Eye (tissue), 1 donor: ENCODE data around the gene SPRY4.
A peak's percentile ranks its signal among the peaks of the same experiment; 100 is the strongest.
"Not testable (repeated sequence)": the region's sequence is repeated elsewhere in the genome, so short reads cannot be mapped to it uniquely, and the experiment has no call there.

ENCODE experiments used
- DNase-seq: peaks from one replicate; pipeline ENCODE4 v3.0.0-alpha.2; 2015

Gene SPRY4

DNA sequence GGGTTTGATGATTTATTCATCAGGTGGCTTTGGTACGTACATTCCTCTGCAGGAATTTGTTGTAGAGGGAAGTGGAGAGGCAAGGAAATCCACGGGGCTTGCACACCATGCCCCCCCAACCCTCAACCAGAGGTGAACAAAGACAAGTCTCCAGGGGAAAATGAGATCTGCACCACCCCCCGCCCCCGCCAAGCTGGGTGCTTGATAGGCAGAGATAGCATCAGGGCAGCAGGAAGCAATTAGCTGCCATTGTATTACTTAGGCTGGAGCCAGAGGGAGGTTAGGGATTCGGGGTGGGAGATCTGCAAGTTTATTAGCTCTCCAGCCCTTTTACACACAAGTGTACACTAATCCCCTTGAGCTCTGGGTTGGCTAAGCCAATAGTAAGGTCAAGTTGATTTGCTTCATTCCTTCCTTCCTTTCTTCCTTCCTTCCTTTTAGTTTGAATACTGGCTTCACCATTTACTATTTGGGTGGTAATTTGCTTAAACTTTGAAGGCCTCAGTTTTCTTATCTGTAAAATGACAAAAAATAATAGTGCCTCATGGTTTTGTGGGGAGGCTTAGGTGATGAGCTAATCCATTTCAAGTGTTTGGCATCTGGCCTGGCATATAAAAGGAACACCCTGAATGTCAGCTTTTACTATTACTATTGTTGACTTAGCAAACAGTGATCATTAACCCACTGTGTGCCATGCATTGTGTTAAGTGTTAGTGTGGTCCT, 34.1 kb downstream of the SPRY4 start:
- DNase-seq, result peak; percentile 47

DNA sequence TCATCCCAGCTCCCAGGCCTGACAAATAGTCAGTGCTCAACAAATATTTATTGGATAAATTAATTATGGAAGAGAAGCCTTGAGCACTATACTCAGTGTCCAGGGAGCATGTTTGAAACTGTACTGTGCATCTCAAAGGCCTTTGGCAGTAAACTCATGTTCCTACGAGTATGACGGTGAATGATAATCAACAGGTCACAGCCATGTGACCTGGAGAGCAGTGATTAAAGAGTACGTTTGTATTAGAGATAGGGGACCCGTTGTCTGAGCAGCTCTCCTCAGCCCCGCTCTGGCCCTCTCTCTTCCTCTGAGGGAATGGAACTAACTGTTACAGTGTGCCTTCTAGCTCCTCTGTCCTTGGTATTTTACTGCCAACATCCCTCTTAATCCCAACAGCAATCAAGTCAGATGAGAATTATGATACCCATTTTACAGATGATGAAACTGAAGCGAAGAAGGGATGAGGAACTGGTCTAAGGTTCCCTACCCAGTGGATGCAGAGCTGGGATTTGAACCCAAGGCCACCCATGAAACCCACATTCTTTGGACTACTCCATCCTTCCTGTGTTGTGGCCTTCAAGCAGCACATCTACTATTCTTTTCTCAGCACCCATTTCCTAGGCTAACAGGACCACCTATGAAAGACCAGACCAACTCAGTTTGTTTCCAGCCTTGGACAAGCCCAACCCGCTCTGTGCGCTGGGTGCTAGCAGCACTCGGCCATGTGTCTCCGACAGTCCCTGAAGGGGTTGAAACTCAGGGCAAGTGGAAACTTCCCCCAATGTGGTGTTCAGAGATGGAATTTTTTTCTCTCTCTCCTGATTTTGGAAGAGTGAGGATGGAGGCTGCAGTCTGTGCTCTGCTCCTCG, 34.9 kb downstream of the SPRY4 start:
- peak; percentile 38 for DNase-seq

DNA sequence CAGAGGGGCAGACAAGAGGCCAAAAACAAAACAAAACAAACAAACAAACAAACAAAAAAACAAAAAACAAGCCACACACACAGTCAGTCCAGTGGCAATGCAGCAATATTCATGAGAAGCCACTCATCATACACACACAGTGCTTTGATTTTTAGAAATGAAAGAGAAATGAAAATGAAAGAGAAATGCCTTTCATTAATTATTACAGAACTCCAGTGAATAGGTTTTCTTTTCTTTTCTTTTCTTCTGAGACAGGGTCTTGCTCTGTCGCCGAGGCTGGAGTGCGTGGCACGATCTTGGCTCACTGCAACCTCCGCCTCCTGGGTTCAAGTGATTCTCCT, 36.9 kb downstream of the SPRY4 start:
- DNase-seq, result no peak

DNA sequence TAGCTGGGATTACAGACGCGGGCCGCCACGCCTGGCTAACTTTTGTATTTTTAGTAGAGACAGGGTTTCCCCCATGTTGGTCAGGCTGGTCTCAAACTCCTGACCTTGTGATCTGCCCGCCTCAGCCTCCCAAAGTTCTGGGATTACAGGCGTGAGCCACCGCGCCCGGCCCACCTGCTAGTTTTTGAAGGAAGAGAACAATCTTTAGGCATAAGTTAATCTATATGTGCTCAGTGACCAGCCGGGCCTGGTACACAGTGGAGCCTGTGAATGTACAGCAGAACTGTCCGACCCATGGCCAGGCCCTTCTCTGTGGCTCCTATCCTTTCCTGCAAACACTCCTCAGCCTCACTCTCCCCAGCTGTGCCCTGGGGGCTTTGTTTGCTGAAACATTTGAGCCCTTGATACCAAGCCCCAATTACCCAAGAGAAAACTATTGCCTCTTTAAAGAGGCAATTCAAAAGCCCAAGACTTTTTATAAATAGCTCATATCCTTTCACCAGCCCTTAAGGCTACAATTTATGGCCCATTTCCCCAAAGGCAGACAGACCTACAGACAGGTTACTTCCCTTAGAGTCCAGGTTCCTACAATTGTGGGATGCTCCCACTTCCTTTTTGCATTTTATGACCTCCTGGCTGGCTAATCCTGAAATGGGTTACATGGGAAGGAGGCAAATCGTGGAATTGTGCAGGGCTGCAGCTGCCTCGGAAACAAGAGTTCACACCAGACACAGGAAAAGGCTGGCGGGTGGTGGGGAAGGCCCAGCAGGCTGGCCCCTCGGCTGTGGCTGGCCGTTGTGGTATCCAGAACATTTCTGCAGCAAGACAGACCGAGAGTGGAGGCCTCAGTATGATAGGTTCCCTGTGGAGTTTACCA, 37.5 kb downstream of the SPRY4 start:
- no peak for DNase-seq

DNA sequence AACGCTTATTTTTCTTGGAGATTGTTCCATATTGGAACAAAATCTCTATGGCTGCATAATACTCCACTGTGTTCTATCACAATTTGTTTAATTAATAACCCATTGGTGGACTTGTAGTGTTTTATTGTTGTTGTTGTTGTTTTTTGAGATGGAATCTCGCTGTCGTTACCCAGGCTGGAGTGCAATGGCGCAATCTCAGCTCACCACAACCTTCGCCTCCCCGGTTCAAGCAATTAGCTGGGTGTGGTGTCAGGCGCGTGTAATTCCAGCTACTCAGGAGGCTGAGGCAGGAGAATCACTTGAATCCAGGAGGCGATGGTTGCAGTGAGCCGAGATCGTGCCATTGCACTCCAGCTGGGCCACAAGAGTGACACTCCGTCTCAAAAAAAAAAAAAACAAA, 38.7 kb downstream of the SPRY4 start:
- DNase-seq, result no peak

DNA sequence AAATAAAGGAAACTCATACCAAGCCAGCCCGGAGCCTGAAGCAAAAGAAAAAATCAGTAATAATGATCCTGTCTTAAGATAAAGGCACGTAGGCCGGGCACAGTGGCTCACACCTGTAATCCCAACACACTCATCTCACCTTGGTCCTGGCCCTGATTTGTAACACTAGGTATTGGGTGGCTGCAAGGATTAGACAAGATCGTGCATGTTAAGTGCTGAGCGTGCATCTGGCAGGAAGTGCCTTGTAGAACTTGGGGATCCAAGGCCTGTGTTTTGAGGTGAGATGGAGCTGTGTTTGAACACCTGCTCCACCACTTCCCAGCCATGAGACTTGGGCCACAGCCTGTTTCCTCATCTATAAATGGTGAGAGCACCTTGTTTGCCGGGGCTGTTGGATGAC, 41.5 kb downstream of the SPRY4 start:
- no peak for DNase-seq

DNA sequence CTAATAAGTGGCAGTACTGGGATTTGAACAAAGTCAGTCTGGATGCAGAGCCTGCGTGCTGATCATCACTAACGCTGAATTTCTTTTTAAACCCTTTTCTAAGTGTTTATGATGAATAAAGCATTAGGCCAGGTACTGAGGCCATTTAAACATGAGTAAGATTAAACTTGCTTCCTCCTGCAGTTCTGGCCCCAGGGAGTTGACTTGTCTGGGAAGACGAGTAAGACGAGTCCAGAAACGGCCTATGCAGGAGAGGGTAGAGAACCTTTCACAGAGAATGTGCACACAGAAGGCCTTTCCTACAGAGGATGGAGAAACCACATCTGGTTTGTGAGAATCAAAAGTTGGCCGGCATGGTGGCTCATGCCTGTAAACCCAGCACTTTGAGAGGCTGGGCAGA, 42.9 kb downstream of the SPRY4 start:
- DNase-seq, result no peak

DNA sequence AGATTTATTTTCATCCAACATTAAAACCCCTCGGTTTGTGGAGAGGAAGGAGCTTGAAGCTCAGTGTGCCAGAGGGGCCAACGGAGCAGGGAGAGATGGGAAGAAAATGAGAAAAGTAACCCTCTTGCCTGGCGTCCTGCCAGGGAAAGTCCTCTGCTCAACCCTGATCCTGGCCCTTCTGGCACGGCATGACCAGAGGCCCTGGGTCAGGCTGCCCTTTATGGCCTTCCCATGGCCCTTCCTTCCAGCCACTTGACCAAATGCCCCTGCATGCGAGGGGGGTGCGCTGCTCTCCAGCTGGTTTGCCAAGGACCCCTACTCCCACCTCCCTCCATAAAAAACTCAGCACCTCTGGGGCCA, 43.8 kb downstream of the SPRY4 start:
- no peak for DNase-seq

DNA sequence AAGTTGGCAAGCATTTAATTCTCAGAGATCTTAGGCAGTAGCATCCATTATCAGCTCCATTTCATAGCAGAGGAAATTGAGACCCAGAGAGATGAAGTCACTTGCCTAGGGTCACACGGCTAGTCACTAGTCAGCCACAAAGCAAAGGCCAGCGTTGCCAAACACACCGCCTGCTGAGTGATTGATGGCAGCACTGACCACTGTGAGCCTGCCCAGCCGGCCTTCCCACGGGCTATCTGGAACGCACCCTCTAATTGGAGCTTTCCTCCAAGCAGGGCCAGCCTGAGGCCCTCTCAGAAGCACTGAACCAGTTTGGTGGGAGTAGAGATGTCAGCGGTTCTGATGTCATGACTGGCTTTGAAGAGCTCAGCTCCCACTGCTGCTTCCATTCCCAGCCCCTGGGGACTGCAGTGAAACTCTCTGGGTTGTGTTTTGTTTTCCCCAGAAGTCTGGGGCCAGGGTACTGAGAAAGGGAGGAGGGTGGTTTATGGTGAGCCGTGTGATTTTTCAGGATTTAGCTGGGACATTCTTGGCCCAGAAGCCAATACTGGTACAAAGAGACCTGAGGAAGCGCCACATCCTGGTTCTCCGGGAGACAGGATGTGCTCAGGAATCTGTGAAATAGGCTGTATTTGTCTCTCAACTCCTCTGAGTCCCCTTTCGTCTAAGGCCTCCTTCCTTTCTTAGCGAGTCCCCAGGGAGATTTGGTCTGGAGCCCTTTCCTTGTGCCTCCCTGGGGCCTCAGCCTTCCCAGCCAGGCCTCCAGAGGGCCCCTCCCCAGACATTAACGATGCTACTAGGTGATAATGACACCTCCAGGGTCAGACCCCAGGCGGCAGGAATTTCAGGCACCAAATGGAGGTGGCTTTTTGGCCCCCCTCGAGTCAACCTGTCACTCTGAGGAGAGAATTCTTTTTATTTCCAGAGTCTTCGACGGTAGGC, 44.5 kb downstream of the SPRY4 start:
- peak; percentile 86 for DNase-seq

DNA sequence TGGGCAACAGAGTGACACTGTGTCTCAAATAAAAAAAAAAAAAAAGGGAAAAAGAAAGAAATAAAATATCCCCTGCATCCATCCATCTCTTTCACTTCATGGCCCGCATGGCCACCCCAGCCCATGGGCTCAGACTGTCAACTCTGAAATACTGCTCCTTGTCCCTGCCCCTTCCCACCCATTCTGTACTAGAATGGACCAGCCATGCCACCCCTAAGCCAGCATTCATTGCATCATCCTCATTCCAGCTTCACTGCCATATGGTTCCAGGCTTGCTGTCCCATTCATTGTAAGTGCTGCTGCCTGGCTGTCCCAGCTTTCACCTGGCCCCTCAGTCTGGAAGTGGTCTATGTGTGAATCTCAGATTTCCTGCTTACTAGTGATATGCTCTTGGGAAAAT, 46.2 kb downstream of the SPRY4 start:
- no peak for DNase-seq

DNA sequence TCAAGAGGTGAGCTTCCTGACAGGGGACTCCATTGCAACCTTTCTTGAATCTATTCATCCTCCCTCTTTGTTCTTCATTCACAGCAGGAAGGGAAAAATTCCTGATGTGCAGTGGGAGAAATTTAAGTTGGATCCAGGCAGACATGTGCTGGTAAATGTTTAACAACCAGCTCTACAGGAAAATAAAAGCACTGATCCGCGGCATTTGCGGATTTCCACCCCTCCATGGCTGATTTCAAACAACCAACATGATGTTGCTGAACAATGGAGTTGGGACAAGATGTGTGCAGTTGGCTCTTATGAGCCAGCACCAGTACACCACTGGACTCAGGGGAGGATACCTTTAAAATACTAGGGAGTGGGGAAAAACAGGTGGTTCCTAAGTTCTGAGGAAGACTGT, 47.0 kb downstream of the SPRY4 start:
- DNase-seq, result no peak

DNA sequence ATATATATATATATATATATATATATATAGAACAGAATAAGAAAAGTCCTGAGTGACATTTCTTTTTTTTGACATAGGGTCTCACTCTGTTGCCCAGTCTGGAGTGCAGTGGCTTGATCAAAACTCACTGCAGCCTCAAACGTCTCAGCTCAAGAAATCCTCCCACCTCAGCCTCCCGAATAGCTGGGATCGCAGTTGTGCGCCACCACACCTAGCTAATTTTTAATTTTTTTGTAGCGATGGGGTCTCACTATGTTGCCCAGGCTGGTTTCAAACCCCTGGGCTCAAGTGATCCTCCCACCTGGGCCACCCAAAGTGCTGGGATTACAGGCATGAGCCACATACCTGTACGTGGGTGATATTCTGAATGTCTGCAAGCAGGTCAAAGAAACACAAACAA, 48.3 kb downstream of the SPRY4 start:
- DNase-seq, result no peak

DNA sequence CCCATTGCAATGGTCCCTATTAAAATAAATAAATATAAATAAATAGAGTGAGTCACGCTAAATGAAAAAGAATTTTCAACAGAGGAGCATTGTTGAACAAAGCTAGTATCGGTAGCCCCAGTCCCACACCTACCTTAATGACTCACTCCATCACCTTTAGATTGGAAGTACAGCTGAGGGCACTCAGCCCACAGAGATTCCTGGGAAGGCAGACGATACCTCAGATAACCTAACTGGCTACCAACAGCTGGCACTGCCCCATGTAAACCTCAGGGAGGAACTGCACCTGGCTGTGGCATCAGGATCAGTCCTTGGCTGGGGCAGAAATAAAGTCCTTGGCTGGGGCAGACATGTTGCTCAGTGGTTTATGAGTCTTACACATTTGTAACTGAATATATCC, 49.3 kb downstream of the SPRY4 start:
- no peak for DNase-seq

DNA sequence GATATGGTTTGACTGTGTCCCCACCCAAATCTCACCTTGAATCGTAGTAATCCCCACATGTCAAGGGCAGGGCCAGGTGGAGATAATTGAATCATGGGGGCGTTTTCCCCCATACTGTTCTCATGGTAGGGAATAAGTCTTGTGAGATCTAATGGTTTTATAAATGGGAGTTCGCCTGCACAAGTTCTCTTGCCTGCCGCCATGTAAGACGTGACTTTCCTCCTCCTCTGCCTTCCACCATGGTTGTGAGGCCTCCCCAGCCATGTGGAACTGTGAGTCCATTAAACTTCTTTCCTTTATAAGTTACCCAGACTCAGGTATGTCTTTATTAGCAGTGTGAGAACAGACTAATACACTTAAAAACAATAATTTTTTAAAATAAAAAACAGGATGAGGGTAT, 52.2 kb downstream of the SPRY4 start:
- DNase-seq, result not testable (repeated sequence)

DNA sequence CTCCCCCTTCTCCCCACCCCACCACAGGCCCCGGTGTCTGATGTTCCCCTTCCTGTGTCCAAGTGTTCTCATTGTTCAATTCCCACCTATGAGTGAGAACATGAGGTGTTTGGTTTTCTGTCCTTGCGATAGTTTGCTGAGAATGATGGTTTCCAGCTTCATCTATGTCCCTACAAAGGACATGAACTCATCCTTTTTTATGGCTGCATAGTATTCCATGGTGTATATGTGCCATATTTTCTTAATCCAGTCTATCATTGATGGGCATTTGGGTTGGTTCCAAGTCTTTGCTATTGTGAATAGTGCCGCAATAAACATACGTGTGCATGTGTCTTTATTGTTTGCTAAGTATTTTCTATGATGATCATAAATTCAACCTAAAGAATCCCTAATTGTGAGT, 60.7 kb downstream of the SPRY4 start:
- DNase-seq, result not testable (repeated sequence)

DNA sequence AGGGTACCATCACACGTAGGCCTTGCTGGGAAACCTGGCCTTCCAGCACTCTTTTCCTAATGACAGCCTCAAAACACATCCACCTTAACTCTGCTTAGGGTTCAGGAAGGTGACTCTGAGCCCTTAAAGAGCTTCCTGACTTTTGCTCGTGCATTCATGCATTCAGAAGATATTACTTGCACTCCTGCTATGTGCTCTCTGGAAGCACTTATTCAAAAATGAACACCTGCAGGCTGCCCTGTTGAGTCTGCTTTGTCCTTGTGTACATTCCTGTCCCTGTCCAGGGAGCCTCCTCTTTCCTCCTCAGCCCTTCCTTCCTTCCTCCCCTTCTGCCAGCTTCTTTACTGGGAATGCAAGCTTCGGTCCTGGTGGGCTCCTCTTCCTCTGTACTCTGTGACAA, 61.5 kb downstream of the SPRY4 start:
- DNase-seq, result no peak

DNA sequence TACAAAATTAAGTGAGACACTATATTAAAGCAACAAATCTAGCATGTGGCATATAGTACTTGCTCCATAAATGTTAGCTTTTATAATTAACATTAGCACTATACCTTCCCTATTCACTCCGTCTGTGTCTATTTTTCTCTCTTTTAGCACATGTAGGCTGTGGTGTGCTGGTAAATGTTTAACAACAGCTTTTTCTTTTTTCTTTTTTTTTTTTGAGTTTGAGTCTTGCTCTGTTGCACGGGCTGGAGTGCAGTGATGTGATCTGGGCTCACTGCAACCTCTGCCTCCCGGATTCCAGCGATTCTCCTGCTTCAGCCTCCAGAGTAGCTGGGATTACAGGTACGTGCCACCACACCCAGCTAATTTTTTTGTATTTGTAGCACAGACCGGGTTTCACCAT, 62.1 kb downstream of the SPRY4 start:
- DNase-seq, result no peak
